Measurements from ENCODE around the gene CARF.

DNA sequence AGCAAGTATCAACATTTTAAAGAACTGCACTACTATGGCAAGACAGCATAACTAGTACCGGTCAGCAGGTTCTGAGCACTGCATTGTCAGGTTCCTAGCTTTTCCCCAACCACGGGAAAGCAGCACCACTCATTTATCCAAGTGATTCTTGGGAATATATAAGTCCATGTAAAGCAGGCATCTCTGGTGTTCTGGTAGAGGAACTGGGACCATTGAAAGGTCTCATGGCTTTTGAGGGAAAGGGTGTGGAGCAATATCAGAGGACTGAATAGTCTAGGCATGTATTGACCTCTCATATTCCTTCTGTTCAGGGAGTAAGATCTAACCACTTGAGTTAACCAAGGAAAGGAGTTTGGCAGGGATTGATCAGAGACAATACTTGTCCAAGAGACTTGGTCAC lies 34.4 kb upstream of the CARF start:
- TF ChIP-seq CTCF (IDR thresholded peaks at IDR 0.05 in 8 of 11, conservative IDR thresholded peaks at IDR 0.05 in 3 of 11), result no peak
- no peak for TF ChIP-seq POLR2A (IDR thresholded peaks at IDR 0.05)

Data from spleen (tissue), 7 donors.